Left lobe of liver (tissue), 2 donors: Measurements from ENCODE around the gene C15orf39. TPM values are rescaled to one million over a fixed set of nuclear protein-coding genes. Genes with fewer than 3 reads are reported as not detected.

Experiments
- ATAC-seq: fragments of 200-7000 bp; cut with Tn5 transposase; one replicate; pipeline ENCODE4 v1.9.1; 2020; ENCODE audit warnings: mild to moderate bottlenecking, moderate library complexity
- DNase-seq: peaks from one replicate; pipeline ENCODE4 v3.0.0-alpha.2; 2020; ENCODE audit warnings: low spot score
- total RNA-seq: library from RNA; stranded (reverse); gene quantifications from one replicate; pipeline ENCODE4 v1.2.1, GENCODE V29; 2021
- donor health status: DM: no; HTN: no; CAD: no; lungs with moderate emphysema.
- donor health status: DM: no; HTN: yes; CAD: no.

The C15orf39 gene
- total RNA-seq, 1 donor from 2014 or later = 5.8 TPM

DNA sequence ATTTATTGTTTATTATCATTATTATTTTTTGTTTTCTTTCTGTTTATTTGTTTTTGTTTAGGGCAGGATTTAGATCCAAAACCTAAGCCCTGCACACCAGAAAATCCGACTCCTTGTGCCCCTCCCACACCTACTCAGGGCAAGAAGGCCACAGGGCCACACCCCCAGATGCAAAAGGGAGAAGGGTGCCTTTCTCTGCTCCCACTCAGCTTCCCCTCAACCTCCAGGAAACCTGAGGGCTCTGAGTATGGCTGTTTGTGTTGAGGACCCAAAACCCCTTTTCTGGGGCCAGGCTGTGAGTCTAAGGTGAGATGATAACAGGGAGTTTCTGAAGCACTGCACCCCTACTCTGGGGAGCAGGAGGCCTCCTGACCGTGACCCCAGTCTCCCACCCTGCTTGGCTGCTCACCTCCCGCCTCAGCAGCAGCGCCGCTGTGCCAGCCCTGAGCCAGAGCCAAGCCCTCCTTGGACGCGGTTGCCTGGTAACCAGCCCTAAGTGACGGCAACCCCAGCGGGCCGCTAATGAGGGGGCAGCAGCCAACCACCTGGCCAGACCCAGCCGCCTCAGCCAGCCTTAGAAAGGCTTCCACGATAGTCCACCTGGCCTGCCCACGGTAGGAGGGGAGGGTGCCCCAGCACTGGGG lies 6.4 kb upstream of the C15orf39 start:
- ATAC-seq (no peak), DNase-seq (no peak)

DNA sequence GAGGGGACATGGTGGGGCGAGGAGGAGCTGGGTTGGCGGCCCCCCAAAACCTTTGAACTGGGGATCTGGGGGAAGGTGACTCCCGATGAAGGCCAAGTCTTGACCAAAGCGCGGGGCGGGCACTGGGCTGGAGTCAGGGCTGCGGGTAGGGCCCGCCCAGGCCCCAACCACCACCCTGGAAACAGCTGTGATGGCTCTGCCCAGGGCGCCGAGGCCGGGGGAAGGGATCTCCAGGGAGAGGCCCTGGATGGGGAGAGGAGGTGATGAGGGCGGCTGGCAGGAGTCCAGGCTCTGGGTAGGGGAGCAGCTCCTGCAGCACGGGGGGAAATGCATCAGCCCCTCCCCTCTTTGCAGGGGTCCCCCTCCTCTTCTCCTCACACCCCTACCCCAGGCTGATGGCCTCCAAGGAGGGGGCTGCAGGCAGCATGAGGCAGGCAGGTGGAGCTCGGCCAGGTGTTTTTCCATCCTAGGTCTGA lies 5.9 kb upstream of the C15orf39 start:
- DNase-seq = no peak
- ATAC-seq = no peak

DNA sequence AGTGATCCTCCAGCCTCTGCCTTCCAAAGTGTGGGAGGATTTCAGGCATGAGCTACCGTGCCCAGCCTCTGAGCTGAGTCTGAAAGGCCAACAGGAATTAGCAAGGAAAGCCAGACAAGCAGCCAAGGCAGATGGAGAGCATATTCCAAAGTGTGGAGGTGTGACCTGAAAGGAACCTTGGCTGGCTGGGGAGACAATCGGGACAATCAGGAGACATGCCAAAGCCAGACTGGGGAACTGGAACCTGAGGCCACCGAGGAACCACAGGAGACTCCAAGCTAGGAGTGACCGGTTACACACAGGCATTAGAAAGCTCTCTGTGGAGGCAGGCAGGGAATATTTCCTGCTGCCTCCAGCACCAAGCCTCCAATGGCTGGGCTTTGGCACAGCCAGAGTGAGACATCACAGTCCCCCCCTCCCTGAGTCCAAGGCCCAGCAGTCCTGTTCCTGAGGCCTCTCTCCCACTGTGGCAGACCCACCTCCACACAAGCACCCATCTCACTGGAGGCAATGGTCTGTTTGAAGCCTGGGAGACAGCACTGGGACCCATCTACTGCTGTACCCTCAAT lies 4.5 kb upstream of the C15orf39 start:
- no peak for DNase-seq
- no peak for ATAC-seq

DNA sequence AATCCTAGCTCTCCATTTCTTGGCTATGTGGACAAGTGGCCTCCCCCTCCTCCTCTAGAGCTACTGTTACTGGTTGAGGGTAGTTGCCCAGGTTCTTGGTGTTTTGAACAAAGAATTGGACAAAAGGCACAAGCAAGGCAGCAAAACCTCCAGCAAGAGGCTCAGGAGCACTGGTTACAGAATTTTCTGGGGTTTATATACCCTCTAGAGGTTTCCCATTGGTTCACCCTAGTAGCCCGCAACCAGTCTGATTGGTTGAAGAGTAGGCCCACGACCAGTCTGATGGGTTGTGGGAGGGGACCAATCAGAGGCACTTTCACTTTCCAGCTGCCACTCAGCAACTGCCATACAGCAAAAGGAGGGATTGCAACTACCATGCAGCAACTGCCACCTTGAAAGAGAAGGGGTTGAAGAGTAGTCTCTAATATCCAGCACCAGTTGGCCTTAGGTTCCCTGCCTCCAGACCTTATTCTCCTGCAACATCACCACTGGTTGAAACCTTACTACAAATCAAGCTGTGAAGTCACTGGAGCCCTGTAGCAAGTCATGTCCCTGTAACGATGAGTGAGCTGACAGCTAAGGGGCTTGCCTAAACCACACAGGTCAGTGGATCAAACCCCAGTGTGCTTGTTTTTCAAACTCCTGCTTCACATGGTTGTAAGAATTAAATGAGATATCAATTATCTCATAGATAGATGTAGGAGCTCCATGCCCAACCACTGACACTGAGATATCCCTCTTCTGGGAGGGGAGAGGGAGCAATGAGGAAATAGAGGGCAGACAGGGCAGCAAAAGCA lies 2.9 kb upstream of the C15orf39 start:
- DNase-seq (no peak), ATAC-seq (no peak)

DNA sequence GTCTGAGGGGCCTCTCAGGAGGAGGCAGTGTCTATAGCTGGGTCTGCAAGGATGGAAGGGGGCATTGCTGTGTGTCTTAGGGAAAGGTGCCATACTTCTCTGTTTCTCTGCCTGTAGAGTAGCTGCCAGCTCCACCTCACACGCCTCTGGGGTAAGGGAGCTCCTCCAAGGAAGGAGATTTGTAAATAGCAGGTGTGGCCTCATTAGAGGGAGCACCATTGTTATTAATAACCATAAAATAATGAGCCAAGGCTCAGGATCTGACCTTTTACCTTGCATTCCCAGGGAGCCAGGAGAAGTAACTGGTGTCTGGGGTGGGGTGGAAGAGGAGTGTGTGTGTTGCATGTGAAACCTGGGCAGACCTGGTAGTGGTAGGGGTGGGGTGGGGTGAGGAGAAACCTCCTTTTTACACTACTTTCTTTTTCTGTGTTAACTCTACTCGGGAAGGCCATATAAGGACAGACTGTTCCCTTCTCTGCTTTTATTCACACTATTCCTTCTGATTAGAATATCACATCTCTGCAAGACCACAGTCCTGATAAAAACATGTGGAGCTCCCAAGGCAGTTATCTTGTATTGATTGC lies 2.2 kb upstream of the C15orf39 start:
- ATAC-seq (no peak), DNase-seq (no peak)

DNA sequence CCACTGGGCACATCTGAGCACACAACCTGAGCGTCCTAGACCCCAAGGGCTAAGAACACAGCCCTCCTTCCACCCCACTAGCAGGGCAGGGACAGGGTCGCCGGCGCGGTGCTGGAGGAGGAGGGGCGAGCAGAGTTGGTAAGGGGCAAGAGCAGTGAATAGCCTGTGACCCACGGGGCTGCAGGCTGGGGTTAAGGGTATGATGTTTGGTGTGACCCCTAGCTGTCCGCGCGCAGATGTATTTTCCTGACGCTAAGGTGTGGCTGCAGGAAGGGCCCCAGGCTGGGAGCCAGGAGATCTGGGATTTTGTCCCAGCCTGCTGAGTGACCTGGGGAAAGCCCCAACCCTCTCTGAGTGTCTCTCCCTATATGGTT lies 1.3 kb upstream of the C15orf39 start:
- DNase-seq = no peak
- no peak for ATAC-seq

DNA sequence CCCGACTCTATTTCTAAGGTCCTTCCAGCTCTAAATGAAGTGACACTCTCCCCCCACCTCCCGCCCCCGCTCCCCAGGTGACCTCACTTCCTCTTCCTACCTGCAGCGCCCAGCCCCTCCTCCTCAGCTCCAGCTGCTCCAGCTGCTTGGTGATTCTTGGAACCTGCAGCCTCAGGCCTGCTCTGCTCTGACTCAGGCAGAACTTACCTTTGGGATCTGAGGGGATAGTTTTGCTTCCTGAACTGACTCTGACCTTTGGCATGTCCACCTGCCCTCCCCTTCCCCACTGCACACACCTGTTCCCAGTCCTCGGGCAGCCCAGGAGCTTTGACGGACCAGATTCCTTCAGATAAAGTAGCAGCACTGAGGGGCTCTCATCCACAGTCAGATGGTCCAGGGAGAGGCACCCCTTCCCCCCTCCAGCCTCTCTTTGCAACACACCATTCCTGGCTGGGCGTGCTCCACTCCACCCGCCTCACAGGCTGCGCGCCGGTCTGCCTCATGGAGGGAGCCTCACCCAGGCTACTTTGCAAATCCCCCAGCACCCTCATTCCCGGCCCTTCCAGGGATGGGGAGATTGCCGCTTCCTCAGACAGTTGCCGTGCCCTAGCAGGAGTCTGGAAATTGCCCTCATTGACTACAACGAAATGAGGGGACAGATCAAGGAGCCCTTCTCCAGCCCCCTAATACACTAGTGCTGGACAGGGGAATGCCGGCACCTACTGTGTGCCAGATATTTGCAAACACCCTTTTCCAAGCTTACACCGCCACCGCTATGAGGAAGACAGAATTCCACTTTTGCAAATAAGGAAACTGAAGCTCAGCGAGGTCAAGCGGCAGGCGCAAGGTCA lies 692 bp upstream of the C15orf39 start:
- no peak for DNase-seq

DNA sequence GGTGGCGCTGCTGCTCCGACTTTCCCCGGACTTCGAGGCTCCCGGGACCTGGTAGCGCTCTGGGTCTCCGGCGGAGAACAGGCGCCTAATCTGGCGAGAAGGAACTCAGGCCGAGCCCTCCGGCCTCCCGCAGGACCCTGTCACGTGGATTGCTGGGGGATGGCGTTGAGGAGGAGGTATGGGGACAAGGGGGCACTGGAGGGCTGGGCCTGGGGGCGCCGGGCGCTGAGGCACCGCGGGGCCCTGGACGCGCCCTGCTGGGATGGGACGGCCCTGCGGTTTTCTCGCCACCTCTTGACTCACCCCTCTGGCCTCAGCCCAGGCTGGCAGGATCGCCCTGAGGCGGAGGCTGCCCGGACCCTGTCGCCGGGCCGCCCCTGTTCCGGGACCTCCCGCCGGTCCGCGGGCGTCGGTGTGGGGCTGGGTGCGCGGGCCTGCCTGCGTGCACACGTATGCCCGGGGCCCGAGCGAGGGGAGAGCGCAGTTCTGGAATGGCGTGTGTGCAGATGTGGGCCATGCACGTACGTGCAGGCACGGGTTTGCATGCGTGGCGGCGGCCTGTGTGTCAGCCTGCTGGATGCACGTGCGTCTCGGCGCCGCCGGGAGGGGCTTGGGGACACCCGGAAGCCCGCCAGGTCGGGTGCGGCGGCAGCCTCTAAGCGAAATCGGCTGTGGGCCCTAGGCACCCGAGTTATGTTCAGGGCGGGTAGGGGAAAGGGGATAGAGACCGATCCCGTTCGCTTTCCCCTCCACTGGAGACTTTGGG lies 752 bp downstream of the C15orf39 start:
- peak; percentile 76 for DNase-seq
- peak; percentile 45 for ATAC-seq

More for the DNA sequence above, 692 bp upstream of the C15orf39 start:
- no peak for ATAC-seq

DNA sequence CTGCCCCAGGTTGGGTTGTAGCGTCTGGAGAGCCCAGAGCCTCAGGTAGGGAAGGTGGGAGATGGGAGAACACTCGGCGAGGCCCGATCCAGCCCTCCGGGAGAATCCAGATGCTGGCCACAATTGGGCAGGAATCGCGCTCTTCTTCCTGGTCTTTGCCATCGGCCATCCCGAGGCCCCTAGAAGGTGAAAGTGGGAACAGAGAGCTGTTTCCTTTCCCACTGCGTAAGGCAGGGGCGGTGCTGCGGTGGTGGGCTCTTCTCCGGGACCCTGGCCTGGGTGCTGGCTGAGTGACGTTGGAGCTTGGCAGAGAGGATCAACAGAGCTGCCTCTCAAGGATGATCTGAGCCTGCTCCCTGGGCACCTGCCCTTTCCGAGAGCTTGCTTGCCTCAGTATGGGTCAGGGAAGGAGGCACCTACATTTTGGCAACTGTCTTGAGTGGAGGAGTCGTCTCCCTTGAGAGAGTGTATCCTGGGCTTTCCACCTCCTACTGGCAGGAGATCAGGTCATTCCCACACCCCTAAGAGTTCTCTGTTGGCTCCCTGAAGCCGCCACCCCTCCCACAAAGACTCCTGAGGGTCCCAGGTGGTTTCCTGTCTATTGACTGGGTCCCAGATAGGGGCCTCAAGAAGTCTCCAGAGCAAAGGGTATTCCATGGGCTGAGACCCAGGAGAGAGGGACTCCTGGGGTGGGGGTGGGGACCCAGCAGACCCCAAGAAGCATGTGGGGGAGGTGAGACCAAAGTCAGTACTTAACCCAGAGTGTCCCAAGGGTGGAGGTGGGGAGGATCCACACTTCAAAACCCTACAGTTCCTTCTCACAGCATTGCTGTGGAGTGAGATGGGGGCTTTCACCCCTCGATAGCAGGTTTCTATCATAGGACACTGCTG lies 1.6 kb downstream of the C15orf39 start:
- ATAC-seq (no peak), DNase-seq (no peak)

DNA sequence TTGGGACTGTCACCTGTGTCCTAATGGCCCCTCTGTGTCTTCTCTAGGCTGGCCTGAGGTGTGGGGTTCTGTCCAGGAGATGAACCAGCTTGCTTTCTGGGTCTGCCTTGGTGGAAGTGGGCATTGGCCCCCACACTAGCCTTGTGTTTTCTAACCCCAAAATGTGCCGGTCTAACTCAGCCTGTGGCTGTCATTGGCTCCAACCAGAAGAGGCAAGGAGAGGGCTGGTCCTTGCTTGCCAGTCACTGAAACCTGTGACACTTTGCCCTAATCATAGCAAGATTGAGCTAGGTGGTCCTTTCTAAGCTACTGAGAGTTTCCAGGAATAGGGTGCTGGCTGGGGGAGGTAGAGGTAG lies 2.2 kb downstream of the C15orf39 start:
- ATAC-seq (no peak), DNase-seq (no peak)

DNA sequence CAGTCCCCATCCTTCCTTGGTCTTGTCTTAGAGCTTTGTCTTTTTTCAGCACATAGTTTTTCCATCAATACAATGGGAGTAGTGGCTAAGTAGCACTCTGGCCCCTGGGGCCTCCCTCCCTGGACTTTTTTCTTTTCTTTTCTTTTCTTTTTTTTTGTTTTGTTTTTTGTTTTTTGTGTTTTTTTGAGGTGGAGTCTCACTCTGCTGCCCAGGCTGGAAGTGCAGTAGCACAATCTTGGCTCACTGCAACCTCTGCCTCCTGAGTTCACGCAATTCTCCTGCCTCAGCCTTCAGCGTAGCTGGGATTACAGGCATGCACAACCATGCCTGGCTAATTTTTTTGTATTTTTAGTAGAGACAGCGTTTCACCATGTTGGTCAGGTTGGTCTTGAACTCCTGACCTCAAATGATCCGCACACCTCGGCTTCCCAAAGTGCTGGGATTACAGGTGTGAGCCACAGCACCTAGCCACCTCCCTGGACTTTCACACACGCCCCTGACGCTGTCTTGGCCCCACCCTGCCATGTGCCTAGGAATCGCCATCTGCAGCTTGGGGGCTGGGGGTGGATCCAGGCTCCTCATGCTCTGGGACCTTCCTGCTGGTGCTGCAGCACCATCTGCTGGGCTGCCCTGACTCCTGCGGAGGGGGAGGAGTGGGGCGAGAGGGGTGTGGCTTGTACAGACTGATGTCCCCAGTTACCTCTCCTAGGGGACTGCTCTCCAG lies 2.8 kb downstream of the C15orf39 start:
- ATAC-seq = peak; percentile 76
- peak; percentile 92 for DNase-seq

DNA sequence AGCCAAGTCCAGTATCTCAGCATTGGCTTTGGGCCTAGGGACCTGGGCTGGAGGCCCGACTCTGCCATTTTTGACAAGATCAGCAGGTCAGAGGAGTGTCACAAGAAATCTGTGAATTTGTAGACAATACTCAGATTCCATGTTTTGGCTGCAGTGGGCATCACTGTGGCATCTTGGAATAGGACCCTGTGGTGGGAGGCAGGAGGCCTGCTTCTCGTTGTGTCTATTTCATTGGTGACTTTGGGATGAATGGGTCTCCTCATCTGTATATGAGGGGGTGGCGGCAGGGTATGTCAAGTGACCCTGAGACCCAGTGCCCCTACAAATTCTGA lies 3.3 kb downstream of the C15orf39 start:
- no peak for ATAC-seq

DNA sequence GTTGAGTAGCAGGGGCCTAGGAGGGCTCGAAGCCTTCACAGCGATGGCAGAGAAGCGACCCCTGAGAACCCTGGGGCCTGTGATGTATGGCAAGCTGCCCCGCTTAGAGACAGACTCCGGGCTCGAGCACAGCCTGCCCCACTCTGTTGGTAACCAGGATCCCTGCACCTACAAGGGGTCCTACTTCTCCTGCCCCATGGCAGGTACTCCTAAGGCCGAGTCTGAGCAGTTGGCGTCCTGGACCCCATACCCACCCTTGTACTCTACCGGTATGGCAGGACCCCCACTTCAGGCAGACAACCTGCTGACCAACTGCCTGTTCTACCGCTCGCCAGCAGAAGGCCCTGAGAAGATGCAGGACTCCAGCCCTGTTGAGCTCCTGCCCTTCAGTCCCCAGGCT lies 4.3 kb downstream of the C15orf39 start:
- ATAC-seq = no peak

More for the DNA sequence above, 3.3 kb downstream of the C15orf39 start:
- DNase-seq = no peak

DNA sequence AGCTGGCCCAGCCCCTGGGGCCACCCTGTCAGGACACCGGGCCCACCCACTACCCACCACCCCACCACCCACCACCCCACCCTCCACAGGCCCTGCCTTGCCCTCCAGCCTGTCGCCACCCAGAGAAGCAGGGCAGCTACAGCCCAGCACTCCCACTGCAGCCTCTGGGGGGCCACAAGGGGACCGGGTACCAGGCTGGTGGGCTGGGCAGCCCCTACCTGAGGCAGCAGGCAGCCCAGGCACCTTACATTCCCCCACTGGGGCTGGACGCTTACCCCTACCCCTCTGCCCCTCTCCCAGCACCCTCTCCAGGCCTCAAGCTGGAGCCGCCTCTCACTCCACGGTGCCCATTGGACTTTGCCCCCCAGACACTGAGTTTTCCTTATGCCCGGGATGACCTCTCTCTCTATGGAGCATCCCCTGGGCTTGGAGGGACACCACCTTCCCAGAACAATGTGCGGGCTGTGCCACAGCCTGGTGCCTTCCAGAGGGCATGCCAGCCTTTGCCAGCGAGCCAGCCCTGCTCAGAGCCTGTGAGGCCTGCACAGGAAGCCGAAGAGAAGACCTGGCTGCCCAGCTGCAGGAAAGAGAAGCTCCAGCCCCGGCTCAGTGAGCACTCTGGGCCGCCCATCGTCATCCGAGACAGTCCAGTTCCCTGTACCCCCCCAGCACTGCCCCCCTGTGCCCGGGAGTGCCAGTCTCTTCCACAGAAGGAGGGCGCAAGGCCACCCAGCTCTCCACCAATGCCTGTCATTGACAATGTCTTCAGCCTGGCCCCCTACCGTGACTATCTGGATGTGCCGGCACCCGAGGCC lies 5.3 kb downstream of the C15orf39 start:
- ATAC-seq = no peak
- DNase-seq = no peak

More for the DNA sequence above, 4.3 kb downstream of the C15orf39 start:
- no peak for DNase-seq

DNA sequence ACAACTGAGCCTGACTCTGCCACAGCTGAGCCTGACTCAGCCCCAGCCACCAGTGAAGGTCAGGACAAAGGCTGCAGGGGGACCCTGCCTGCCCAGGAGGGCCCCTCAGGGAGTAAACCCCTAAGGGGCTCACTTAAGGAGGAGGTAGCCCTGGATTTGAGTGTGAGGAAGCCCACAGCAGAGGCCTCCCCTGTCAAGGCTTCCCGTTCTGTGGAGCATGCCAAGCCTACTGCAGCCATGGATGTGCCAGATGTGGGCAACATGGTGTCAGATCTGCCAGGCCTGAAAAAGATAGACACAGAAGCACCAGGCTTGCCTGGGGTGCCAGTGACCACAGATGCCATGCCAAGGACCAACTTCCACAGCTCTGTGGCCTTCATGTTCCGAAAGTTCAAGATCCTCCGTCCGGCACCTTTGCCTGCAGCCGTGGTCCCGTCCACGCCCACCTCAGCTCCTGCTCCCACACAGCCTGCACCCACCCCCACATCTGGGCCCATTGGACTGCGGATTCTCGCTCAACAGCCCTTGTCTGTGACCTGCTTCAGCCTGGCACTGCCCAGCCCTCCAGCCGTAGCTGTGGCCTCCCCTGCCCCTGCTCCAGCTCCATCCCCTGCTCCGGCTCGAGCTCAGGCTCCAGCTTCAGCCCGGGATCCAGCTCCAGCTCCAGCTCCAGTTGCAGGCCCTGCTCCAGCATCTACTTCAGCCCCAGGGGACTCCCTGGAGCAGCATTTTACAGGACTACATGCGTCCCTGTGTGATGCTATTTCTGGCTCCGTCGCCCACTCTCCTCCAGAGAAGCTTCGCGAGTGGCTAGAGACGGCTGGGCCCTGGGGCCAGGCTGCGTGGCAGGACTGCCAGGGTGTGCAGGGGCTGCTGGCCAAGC lies 6.2 kb downstream of the C15orf39 start:
- no peak for DNase-seq
- no peak for ATAC-seq

DNA sequence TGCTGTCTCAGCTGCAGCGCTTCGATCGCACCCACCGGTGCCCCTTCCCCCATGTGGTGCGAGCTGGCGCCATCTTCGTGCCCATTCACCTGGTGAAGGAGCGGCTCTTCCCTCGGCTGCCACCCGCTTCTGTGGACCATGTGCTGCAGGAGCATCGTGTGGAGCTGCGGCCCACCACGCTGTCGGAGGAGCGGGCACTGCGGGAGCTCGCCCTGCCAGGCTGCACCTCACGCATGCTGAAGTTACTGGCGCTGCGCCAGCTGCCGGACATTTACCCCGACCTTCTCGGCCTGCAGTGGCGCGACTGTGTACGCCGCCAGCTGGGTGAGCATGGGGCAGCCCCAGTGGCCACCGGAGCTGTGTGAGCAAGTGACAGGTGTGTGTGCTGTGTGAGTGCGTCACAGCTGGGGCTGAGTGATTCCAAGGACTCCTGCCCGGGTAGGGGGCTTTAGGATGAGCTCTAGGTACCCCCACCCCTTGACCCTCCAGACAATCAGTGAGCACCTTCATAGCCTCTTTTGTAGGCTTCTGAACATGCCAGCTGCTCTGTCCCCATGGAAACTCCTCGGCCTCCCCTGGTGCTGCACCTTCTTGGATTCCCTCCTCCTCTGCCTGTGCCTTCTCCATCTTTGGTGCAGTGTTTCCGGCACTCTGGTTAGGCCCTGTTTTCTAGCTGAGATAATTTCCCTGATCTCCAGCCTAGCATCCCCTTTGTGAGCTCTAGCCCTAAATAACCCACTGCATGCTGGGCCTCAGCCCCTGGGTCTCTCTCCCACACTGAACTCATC lies 7.0 kb downstream of the C15orf39 start:
- DNase-seq (no peak), ATAC-seq (no peak)
